GM13977 (cell line): ENCODE data around the gene ISG15.

ENCODE experiments used
- DNase-seq: peaks from one replicate; pipeline ENCODE4 v3.0.0; 2012; ENCODE audit warnings: low spot score
- in situ Hi-C: fragments of 300-500 bp; cut with MboI; formaldehyde crosslinking; loops from one replicate; pipeline ENCODE4 v1.12.0; 2022; ENCODE audit warnings: low sequenced_read_pairs, low pct_unique_long_range_greater_than_20kb, mixed read lengths, inconsistent platforms; ENCODE audit not compliant: unreplicated experiment
- TF ChIP-seq, protein P1 (sequence below): IDR thresholded peaks from 2 replicates; pipeline ENCODE4 v1.5.1; 2012; ENCODE audit warnings: mild to moderate bottlenecking, control low read depth; ENCODE audit not compliant: insufficient read depth; ENCODE audit errors: extremely low read depth, missing control alignments

ISG15 gene

DNA sequence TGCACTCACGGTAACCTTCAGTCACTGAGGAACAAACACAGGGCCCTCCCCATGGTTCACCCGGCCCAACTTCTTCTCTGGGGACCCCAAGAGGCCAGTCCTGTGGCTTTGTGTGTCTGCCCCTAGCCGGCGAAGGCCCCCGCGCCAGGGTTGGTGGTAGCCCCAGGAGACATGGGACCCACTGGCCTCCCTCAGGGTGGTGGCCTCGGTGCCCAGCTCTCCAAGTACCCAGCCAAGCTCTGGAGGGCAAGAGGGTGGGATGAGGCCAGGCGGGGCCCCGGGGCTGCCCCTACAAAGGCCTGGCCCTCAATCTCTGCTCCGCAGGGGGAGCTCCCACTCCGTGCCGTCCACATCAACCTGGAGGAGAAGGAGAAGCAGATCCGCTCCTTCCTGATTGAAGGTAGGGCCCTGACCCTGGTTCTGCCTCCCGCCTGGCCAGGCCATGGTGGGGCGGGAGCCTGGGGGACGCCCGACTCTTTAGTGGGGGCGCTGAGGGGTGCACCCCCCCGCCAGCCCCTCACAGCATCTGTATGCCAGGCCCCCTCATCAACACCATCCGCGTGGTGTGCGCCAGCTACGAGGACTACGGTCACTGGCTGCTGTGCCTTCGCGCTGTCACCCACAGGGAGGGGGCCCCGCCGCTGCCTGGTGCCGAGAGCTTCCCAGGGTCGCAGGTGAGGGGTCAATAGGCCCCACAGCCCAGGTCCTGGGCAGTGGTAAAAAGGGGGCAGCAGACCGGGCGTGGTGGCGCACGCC lies 41.4 kb upstream of the ISG15 start:
- TF ChIP-seq, protein P1, sequence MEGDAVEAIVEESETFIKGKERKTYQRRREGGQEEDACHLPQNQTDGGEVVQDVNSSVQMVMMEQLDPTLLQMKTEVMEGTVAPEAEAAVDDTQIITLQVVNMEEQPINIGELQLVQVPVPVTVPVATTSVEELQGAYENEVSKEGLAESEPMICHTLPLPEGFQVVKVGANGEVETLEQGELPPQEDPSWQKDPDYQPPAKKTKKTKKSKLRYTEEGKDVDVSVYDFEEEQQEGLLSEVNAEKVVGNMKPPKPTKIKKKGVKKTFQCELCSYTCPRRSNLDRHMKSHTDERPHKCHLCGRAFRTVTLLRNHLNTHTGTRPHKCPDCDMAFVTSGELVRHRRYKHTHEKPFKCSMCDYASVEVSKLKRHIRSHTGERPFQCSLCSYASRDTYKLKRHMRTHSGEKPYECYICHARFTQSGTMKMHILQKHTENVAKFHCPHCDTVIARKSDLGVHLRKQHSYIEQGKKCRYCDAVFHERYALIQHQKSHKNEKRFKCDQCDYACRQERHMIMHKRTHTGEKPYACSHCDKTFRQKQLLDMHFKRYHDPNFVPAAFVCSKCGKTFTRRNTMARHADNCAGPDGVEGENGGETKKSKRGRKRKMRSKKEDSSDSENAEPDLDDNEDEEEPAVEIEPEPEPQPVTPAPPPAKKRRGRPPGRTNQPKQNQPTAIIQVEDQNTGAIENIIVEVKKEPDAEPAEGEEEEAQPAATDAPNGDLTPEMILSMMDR: no peak
- no peak for DNase-seq
- in situ Hi-C loops: loop anchor here (10.0 kb wide), 1 partner anchor 77 kb away; no protein-coding TSS in a partner anchor

DNA sequence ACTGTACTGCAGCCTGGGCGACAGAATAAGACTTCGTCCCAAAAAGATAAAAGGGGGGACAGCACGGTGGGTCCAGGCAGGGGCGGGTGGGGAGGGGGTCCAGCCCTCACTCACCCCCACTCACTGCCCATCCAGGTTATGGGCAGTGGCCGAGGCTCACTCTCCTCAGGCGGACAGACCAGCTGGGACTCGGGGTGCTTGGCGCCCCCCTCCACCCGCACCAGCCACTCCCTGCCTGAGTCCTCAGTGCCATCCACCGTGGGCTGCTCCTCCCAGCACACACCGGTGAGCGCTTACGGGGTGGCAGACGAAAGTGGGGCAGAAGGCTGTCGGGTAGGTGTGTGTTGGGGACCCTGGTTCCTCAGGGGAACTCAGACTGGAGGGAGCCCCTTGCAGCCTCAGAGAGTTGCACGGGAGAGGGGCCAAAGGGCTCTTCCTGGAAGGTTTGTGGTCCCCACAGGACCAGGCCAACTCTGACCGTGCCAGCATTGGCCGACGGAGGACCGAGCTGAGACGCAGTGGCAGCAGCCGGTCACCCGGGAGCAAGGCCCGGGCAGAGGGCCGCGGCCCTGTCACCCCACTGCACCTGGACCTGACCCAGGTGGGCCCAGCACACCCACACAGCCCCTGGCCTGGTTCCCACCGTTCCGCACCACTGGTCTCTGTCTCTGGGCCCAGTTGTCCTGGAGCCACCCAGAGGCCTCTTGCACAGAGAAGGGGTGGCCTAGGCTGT lies 40.4 kb upstream of the ISG15 start:
- DNase-seq: no peak
- in situ Hi-C loops: loop anchor here (10.0 kb wide), 1 partner anchor 78 kb away; no protein-coding TSS in a partner anchor
- TF ChIP-seq, protein P1: no peak

DNA sequence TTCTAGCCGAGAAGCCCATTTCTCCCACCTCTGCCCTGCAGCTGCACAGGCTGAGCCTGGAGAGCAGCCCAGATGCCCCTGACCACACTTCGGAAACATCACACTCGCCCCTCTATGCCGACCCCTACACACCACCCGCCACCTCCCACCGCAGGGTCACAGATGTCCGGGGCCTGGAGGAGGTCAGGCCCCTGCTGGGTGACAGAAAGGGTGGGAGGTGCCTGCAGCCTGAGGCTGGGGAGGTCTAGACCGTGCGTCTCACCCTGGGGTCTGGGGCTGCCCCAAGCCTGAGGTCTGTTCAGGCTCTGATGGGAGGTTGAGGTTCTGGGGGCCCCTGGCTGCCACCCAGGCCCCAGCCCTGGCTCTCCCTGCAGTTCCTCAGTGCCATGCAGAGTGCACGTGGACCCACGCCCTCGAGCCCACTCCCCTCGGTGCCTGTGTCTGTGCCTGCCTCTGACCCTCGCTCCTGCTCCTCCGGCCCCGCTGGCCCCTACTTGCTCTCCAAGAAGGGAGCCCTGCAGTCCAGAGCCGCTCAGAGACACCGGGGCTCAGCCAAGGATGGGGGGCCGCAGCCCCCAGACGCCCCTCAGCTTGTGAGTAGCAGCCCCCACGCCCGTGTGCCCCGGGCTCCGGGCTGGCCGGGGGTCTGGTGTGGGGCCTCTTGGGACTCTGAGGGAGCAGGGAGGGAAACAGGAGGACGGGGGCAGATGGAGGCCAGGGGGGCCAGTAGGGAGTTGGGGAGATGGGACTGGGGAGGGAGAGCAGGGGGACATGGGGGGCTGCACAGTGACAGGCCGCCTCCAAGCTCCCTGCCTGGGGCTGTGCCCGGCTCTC lies 39.6 kb upstream of the ISG15 start:
- TF ChIP-seq, protein P1: no peak
- in situ Hi-C loops: loop anchor here (10.0 kb wide), 1 partner anchor 79 kb away; no protein-coding TSS in a partner anchor

DNA sequence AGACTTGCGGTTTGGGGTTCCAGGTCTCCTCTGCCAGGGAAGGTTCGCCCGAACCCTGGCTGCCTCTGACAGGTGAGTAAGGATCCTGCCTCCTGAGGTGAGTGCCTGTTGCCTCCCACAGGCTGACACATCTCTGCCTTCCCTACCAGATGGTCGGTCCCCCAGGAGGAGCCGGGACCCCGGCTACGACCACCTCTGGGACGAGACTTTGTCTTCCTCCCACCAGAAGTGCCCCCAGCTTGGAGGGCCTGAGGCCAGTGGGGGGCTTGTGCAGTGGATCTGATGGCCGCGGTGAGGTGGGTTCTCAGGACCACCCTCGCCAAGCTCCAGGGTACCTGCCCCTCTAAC lies 39.0 kb upstream of the ISG15 start:
- DNase-seq: no peak
- in situ Hi-C loops: loop anchor here (10.0 kb wide), 1 partner anchor 79 kb away; no protein-coding TSS in a partner anchor

More for the DNA sequence above, 39.6 kb upstream of the ISG15 start:
- no peak for DNase-seq

DNA sequence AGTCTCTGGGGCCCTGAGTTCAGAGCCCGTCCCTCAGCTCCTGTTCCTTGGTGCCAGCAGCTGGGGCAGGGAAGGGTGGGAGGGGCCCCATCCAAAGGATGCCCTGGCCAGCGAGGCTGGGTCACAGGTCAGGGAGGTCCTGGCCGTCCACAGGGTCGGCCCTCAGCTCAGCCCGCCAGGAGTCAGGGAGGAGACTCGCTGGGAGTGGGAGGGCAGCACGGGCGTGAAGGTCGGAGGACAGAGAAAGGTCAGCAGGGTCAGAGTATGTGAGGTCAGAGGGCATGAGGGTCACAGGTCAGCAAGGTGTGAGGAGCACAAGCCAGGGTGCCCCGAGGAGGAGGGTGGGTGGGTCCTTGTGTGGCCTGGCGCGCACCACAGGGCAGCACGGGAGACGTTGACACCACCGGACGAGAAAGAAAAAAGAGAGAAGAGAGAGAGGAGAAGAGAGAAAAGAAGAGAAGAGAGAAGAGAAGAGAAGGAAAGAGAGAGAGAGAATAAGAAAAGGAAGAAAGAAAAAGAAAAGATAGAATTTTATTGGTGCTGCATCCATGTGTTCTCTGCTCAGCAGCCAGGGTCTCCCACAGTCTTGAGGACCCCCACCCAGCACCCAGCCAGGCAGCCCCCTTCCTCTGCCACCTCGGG lies 38.5 kb upstream of the ISG15 start:
- TF ChIP-seq, protein P1: no peak
- in situ Hi-C loops: loop anchor here (10.0 kb wide), 1 partner anchor 80 kb away; no protein-coding TSS in a partner anchor
- no peak for DNase-seq

More for the DNA sequence above, 39.0 kb upstream of the ISG15 start:
- TF ChIP-seq, protein P1: no peak
